GM12801 (cell line): ENCODE measurements around the gene COA3.

Source experiments
- CTCF ChIP-seq: IDR thresholded peaks from one replicate; pipeline ENCODE4 v1.5.1; 2011; ENCODE audit warnings: control low read depth; ENCODE audit not compliant: insufficient read length; ENCODE audit errors: extremely low read depth

The COA3 gene

GRCh38 chr17:42814633-42815399 lies 16.3 kb upstream of the COA3 start:
- TF ChIP-seq CTCF: no peak

- no peak for TF ChIP-seq CTCF
Measured at GRCh38 chr17:42809250-42809649, 10.7 kb upstream of the COA3 start.

- TF ChIP-seq CTCF: no peak
Measured at GRCh38 chr17:42806249-42806648, 7.7 kb upstream of the COA3 start.

GRCh38 chr17:42804918-42805367 lies 6.4 kb upstream of the COA3 start:
- TF ChIP-seq CTCF: no peak

GRCh38 chr17:42803074-42803883 lies 4.8 kb upstream of the COA3 start:
- no peak for TF ChIP-seq CTCF

GRCh38 chr17:42798011-42798382 lies 507 bp downstream of the COA3 start:
- TF ChIP-seq CTCF: no peak

GRCh38 chr17:42797067-42798007 lies 1.2 kb downstream of the COA3 start:
- TF ChIP-seq CTCF: no peak
